SJSA1 (cell line): Measurements from ENCODE around the gene OR2AJ1. TPM values are rescaled to one million over a fixed set of nuclear protein-coding genes. Genes with fewer than 3 reads are reported as not detected.

Experiments
- DNase-seq, 2 experiments: peaks; one replicate each; pipeline ENCODE4 v3.0.0-alpha.2; 2015 to 2020; ENCODE audit warnings: low spot score in 2 of 2, low read depth in 1 of 2
- H3K27ac ChIP-seq: fragments of 250-450 bp; sonication (Bioruptor Pico); 2 replicates; pipeline ENCODE4 v1.5.1; 2020; ENCODE audit warnings: mild to moderate bottlenecking, moderate library complexity
- H3K27me3 ChIP-seq: fragments of 250-450 bp; sonication (Bioruptor Pico); replicated peaks from 2 replicates; pipeline ENCODE4 v1.5.1; 2020; ENCODE audit warnings: mild to moderate bottlenecking, moderate library complexity
- H3K36me3 ChIP-seq: fragments of 250-450 bp; sonication (Bioruptor Pico); 2 replicates; pipeline ENCODE4 v1.5.1; 2020; ENCODE audit warnings: mild to moderate bottlenecking
- H3K4me1 ChIP-seq: fragments of 250-450 bp; sonication (Bioruptor Pico); replicated peaks from 2 replicates; pipeline ENCODE4 v1.6.1; 2021; ENCODE audit warnings: mild to moderate bottlenecking
- H3K4me3 ChIP-seq: fragments of 250-450 bp; sonication (Bioruptor Pico); 2 replicates; pipeline ENCODE4 v1.5.1; 2020; ENCODE audit warnings: mild to moderate bottlenecking
- H3K9me3 ChIP-seq: fragments of 250-450 bp; sonication (Bioruptor Pico); replicated peaks from 2 replicates; pipeline ENCODE4 v1.5.1; 2020; ENCODE audit warnings: mild to moderate bottlenecking
- total RNA-seq: library from RNA; depleted of rRNA; stranded (reverse); fragments of >200 nt; shearing (Covaris generic); gene quantifications from 2 replicates; pipeline ENCODE4 v1.2.3, GENCODE V29; 2014; rRNA removed

The OR2AJ1 gene, protein sequence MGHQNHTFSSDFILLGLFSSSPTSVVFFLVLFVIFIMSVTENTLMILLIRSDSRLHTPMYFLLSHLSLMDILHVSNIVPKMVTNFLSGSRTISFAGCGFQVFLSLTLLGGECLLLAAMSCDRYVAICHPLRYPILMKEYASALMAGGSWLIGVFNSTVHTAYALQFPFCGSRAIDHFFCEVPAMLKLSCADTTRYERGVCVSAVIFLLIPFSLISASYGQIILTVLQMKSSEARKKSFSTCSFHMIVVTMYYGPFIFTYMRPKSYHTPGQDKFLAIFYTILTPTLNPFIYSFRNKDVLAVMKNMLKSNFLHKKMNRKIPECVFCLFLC
- total RNA-seq: not detected in 2 replicates

DNA sequence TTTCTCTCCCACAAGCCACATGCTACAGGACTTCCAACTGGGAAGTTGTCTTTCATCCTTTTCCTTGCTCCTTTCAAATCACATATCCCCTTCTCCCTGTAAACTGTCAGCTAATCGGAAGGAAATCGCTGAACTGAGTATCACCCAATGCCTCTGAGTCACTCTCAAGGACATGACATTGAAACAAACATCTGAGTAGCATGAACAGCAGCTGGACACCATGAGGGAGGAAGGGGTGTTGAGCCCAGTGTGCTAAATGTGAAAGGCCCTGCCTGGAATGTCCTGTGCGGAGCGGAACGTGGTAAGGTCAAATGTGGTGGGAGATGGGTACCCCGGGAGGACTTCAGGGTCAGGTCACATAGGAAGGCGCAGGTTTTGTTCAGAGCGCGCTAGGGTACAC lies at the start of gene OR2AJ1:
TSS of gene OR2AJ1 (plus strand) at position 22 of the 400 bp plus-strand sequence. CDS start 8,880 bp downstream, outside the sequence.
- H3K9me3 ChIP-seq: no peaks in the 10 kb centered on the region
- H3K27ac ChIP-seq: no peak within 1 kb of the TSS
- no peaks in the 10 kb centered on the region for H3K36me3 ChIP-seq
- no peak within 1 kb of the TSS for H3K4me3 ChIP-seq
- no peak for DNase-seq
- no peaks in the 10 kb centered on the region for H3K4me1 ChIP-seq
- H3K27me3 ChIP-seq: no peaks in the 10 kb centered on the region

DNA sequence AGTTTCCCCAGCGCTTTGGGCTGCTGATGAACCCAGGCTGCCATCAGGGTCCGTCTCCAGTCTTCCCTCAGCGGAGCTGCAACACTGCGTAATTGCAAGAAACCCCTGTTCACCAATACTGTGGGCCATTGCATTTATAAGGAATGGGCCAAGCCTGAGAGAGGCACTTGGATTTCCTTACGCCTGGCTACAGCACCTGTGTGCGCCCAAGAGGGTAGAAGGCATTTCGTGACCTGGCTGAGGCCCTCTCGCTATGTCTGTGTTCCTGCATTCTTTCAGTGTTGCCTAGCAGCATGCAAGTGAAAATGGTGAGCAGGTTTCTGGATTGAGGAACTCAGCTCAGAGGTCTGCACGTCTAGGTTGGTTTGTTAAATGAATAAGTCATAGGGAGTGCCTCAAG lies 41.3 kb upstream of the OR2AJ1 start:
- no peaks in the 10 kb centered on the region for H3K36me3 ChIP-seq
- no peak overlapping the region for H3K27ac ChIP-seq
- no peaks in the 10 kb centered on the region for H3K27me3 ChIP-seq
- H3K9me3 ChIP-seq: peaks cover 6% of the 10 kb centered on the region
- no peak for DNase-seq
- H3K4me3 ChIP-seq: no peak overlapping the region
- no peaks in the 10 kb centered on the region for H3K4me1 ChIP-seq

DNA sequence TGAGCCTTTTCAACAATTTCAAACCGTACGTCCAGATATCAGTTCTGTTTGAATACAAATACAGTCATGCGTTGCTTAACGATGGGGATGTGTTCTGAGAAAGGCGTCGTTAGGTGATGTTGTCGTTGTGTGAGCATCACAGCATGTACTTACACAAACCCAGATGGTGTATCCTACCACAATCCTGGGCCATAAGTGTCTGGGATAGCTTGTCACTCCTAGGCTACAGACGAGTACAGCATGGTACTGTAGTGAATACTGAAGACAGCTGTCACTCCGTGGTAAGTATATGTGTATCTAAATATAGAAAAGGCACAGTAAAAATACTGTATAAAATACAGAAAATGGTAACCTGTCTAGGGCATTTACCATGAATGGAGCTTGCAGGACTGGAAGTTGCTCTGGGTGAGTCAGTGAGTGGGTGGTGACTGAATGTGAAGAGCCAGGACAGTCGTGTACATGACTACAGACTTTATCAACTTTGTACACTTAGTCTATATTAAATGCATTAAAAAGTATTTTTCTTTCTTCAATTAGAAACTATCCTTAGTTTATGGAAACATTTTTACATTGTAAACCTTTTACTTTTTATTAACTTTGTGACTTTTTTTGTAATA lies 39.8 kb upstream of the OR2AJ1 start:
- Histone ChIP-seq H3K36me3 (no peaks in the 10 kb centered on the region), H3K4me1 (no peaks in the 10 kb centered on the region), H3K9me3 (peaks cover 5% of the 10 kb centered on the region), H3K27me3 (no peaks in the 10 kb centered on the region), H3K4me3 (no peak overlapping the region), H3K27ac (no peak overlapping the region)
- DNase-seq: no peak

DNA sequence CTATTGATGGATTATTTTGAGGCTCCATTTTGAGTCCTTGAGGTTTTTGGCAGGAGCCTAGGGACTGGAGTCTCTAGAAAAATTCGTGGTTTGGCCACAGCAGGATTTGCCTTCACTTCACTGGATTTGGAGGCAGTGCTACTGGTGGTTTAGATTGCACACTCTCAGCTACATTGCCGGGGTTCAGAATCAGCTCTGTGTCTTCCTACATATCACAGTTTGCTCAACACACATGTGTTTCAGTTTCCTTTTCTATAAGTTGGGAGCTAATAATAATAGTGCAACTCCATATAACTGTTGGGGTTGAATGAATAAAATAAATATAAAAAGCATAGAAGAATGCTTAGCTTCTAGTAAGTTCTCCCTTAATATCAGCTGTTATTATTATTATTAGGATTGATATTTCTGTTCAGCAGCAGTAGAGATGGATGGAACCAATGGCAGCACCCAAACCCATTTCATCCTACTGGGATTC lies 29.5 kb upstream of the OR2AJ1 start, which contains the start of gene OR2W3:
TSS of gene OR2W3 (plus strand) at position 425 of the 475 bp plus-strand sequence. CDS start at position 425, 0 bp downstream.
- no peak within 1 kb of the TSS for H3K4me3 ChIP-seq
- no peaks in the 10 kb centered on the region for H3K4me1 ChIP-seq
- H3K27ac ChIP-seq: no peak within 1 kb of the TSS
- H3K27me3 ChIP-seq: no peaks in the 10 kb centered on the region
- no peaks in the 10 kb centered on the region; the same call in 1 of the 2 replicates for H3K9me3 ChIP-seq
- DNase-seq: no peak
- H3K36me3 ChIP-seq: no peaks in the 10 kb centered on the region

DNA sequence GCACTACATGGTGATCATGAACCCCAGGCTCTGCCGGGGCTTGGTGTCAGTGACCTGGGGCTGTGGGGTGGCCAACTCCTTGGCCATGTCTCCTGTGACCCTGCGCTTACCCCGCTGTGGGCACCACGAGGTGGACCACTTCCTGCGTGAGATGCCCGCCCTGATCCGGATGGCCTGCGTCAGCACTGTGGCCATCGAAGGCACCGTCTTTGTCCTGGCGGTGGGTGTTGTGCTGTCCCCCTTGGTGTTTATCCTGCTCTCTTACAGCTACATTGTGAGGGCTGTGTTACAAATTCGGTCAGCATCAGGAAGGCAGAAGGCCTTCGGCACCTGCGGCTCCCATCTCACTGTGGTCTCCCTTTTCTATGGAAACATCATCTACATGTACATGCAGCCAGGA lies 28.7 kb upstream of the OR2AJ1 start:
- no peak for DNase-seq
- H3K27ac ChIP-seq: no peak overlapping the region
- no peaks in the 10 kb centered on the region for H3K27me3 ChIP-seq

DNA sequence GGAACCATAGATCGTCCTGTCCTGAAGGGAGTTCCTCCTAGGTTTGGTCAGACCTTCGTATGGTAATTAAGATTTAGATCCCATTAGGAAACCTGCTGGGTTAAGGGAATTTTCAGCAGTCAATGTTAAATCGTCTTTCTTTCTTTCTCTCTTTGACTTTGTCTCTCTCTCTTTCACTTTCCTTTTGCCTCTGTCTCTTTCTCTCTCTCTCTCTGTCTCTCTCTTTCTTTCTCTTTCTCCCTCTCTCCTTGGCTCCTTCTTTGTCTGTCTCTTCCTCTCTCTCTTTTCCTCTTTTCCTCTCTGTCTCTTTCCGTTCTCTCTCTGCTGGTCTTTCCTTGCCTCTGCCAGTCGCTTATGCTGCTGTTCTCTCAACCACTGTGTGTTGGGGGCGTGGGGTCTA lies 20.6 kb upstream of the OR2AJ1 start:
- DNase-seq: no peak

More for the DNA sequence above, 28.7 kb upstream of the OR2AJ1 start:
- Histone ChIP-seq H3K9me3 (no peaks in the 10 kb centered on the region; the same call in 1 of the 2 replicates), H3K36me3 (no peaks in the 10 kb centered on the region), H3K4me1 (no peaks in the 10 kb centered on the region), H3K4me3 (no peak overlapping the region)

DNA sequence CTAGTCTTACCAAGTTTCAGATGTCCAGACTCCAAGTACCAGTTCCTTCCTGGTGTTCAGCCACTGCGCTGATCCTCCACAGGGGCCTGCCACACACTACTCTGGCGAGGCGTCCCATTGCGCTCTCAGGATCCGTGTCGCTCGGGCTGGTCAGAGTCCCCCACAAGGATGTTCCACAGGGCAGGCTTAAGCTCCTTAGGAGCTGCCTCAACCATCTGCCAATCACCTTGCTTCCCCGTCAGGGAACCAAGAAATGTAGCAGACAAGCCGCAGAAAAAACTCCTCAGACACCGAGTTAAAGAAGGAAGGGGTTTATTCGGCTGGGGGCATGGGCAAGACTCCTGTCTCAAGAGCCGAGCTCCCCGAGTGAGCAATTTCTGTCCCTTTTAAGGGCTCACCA lies 19.5 kb upstream of the OR2AJ1 start:
- H3K36me3 ChIP-seq: no peaks in the 10 kb centered on the region

More for the DNA sequence above, 20.6 kb upstream of the OR2AJ1 start:
- Histone ChIP-seq H3K4me1 (no peaks in the 10 kb centered on the region), H3K36me3 (no peaks in the 10 kb centered on the region), H3K27ac (no peak overlapping the region), H3K9me3 (0 out of 2 replicates have a peak, but pooled peaks cover 12% of the 10 kb centered on the region), H3K4me3 (no peak overlapping the region), H3K27me3 (no peaks in the 10 kb centered on the region)

DNA sequence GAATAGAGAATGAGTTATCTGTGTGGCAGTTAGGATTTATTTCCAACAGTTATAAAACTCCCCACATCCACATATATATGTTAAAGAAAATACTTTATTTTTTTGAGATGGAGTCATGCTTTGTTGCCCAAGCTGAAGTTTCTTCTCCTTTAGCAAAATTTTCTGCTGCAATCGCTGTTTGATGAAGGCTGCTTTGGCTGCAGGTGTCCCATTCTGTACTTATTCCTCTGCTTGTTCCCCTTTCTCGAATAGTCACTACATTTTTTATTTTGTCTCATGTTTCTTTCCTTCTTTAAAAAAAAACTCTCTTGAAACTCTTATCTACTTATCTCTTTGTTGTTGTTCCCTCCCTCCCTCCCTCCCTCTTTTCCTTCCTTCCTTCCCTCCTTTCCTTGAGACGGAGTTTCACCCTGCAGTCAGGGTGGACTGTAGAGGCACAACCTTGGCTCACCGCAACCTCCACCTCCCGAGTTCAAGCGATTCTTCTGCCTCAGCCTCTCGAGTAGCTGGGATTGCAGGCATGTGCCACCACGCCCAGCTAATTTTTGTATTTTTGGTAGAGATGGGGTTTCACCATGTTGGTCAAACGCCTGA lies 18.7 kb upstream of the OR2AJ1 start:
- Histone ChIP-seq H3K4me1 (no peaks in the 10 kb centered on the region), H3K36me3 (no peaks in the 10 kb centered on the region), H3K27me3 (no peaks in the 10 kb centered on the region), H3K9me3 (0 out of 2 replicates have a peak, but pooled peaks cover 14% of the 10 kb centered on the region), H3K4me3 (no peak overlapping the region), H3K27ac (no peak overlapping the region)
- no peak for DNase-seq

More for the DNA sequence above, 19.5 kb upstream of the OR2AJ1 start:
- Histone ChIP-seq H3K27me3 (no peaks in the 10 kb centered on the region), H3K9me3 (0 out of 2 replicates have a peak, but pooled peaks cover 12% of the 10 kb centered on the region), H3K4me1 (no peaks in the 10 kb centered on the region), H3K27ac (no peak overlapping the region), H3K4me3 (no peak overlapping the region)
- DNase-seq: no peak

DNA sequence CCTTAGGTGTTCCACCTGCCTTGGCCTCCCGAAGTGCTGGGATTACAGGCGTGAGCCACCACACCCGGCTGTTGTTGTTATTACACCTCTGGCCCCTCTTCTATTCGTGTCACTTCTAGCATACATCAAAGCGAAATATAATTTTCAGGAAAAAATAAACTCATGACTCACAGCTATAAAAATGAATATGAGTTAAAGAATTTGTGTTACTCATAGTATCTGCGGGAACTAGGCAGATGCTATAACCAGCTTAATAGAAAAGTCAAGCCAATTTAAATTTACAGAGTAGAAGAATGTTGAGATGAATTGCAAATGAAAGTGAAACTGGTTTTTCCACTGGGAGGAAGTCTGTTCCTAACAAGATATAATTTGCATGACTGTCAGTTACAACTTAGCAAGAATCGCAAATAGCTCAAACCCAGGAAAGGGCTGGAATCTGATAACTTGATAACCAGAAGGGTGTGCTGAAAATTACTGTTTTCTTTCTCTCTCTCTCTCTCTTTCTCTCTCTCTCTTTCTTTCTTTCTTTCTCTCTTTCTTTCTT lies 18.1 kb upstream of the OR2AJ1 start:
- no peak overlapping the region for H3K4me3 ChIP-seq
- H3K36me3 ChIP-seq: no peaks in the 10 kb centered on the region
- H3K27ac ChIP-seq: no peak overlapping the region
- H3K4me1 ChIP-seq: no peaks in the 10 kb centered on the region
- H3K9me3 ChIP-seq: peaks cover 14% of the 10 kb centered on the region; the same call in 1 of the 2 replicates
- peak in 1 of 2 experiments; percentile 7 for DNase-seq
- no peaks in the 10 kb centered on the region for H3K27me3 ChIP-seq

DNA sequence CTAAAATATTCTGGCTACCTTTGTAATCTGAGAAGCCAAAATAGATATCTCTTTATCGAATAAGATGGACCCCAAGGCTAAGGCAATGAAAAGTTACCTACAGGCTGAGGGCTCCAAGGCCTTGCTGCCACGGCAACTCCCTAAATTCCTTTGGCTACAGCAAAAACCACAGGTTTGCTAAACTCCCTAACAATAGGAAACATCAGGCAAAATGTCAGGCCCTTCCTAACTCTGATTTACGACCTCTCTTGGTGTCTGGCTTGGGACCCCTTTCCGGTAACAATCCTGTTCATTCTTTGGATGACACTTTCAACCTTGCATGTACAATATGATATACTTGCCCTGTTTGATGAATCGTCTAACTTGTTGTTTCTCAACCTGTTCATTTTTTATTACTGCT lies 15.9 kb upstream of the OR2AJ1 start:
- Histone ChIP-seq H3K27ac (no peak overlapping the region), H3K9me3 (peaks cover 14% of the 10 kb centered on the region; the same call in 1 of the 2 replicates), H3K4me1 (no peaks in the 10 kb centered on the region), H3K36me3 (no peaks in the 10 kb centered on the region), H3K27me3 (no peaks in the 10 kb centered on the region), H3K4me3 (no peak overlapping the region)
- no peak for DNase-seq

DNA sequence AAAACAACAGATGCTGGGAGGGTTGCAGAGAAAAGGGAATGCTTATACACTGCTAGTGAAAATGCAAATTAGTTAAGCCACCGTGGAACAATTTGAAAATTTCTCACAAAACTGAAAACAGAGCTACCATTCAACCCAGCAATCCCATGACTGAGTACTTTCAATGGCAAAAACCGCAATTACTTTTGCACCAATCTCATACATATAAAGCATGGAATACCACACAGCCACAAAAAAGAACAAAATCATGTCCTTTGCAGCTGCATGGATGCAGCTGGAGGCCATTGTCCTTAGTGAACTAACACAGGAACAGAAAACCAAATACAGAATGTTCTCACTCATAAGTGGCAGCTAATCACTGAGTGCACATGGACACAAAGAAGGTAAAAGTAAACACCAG lies 10.9 kb upstream of the OR2AJ1 start:
- Histone ChIP-seq H3K4me3 (no peak overlapping the region), H3K27me3 (no peaks in the 10 kb centered on the region), H3K9me3 (peaks cover 8% of the 10 kb centered on the region; the same call in 1 of the 2 replicates), H3K36me3 (no peaks in the 10 kb centered on the region), H3K27ac (no peak overlapping the region), H3K4me1 (no peaks in the 10 kb centered on the region)
- no peak for DNase-seq

DNA sequence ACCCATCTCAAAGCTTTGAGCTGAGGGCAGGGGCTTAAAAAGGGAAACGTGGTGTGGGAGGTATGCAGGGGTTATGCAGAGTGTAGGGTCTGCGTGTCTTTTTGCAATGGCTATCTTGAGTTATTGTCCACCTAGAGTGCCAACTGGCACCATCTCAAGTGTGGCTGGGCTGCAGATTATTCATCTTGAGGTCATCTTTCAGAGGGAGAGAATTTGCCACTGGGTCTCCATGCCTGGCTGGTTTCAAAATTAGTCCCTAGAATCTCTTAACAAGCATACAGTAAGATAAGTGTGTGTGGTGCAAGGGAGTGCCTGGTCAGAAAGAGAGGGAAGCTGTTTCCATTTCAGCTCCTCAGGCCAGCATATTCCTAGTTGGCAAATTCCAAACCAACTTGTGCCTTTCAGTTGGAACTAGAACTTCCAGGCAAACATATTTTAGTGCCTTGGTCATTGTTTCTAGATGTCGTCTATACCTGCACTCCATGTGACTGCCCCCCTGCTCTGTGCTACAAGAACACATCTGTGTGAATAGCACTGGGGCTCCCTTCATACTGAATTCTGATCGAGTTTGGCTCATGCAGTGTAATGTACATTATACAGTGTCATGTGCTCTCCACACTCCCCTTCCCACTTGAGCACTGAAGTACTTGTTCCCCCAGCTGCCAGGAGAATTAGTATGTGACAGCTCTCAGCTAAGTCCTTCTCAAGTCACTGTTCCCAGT lies 9.6 kb upstream of the OR2AJ1 start:
- Histone ChIP-seq H3K36me3 (no peaks in the 10 kb centered on the region), H3K27me3 (no peaks in the 10 kb centered on the region), H3K4me1 (no peaks in the 10 kb centered on the region), H3K9me3 (peaks cover 7% of the 10 kb centered on the region; the same call in 1 of the 2 replicates), H3K4me3 (no peak overlapping the region), H3K27ac (no peak overlapping the region)
- DNase-seq: no peak

DNA sequence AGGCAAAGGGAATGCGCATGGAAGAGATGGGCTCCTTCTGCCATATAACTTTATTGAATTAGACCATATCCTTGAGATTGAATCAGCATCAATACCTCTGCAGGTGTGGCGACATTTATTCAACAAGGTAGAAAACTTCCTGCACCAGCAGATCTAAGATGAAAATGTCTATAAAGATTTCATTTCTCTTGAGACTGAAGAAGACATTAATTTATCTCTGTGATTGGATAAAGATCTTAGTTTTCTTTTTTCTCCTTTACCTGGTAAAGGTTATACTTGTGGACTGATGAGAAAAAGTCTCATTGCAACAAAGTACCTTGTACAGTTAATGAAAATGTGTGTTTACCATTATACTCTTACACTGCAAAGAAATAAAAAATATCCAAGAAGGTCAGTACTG lies 4.7 kb upstream of the OR2AJ1 start, which contains the start of gene OR2T8:
TSS of gene OR2T8 (plus strand) at position 301 of the 400 bp plus-strand sequence. CDS start 766 bp downstream, outside the sequence.
- H3K4me1 ChIP-seq: no peaks in the 10 kb centered on the region
- no peak within 1 kb of the TSS for H3K4me3 ChIP-seq
- H3K27ac ChIP-seq: no peak within 1 kb of the TSS
- no peak for DNase-seq
- 0 out of 2 replicates have a peak, but pooled peaks cover 2% of the 10 kb centered on the region for H3K9me3 ChIP-seq
- H3K27me3 ChIP-seq: no peaks in the 10 kb centered on the region
- no peaks in the 10 kb centered on the region for H3K36me3 ChIP-seq
